Neural progenitor cell (in vitro differentiated cells): Measurements from ENCODE around the gene IL2RA. TPM values are rescaled to one million over a fixed set of nuclear protein-coding genes. Genes with fewer than 3 reads are reported as not detected.

ENCODE experiments used
- DNase-seq: peaks from one replicate; pipeline ENCODE4 v3.0.0-alpha.2; 2016; ENCODE audit warnings: low spot score
- H2AFZ ChIP-seq: fragments of 200-600 bp; sonication (generic); replicated peaks from 2 replicates; pipeline ENCODE4 v1.6.1; 2016; ENCODE audit warnings: antibody characterized with exemption
- H3F3A ChIP-seq: fragments of 200-600 bp; sonication (generic); 2 replicates; pipeline ENCODE4 v1.6.1; 2016; ENCODE audit warnings: antibody characterized with exemption, low read depth
- H3K27ac ChIP-seq: fragments of 200-600 bp; sonication (generic); 2 replicates; pipeline ENCODE4 v1.5.1; 2016; ENCODE audit warnings: mild to moderate bottlenecking
- H3K27me3 ChIP-seq: fragments of 200-600 bp; sonication (generic); 2 replicates; pipeline ENCODE4 v1.6.1; 2016; ENCODE audit warnings: mild to moderate bottlenecking, moderate library complexity
- H3K36me3 ChIP-seq: fragments of 200-600 bp; sonication (generic); 2 replicates; pipeline ENCODE4 v1.5.1; 2016
- H3K4me1 ChIP-seq: fragments of 200-600 bp; sonication (generic); 2 replicates; pipeline ENCODE4 v1.6.1; 2016; ENCODE audit warnings: mixed run types
- H3K4me2 ChIP-seq: fragments of 200-600 bp; sonication (generic); 2 replicates; pipeline ENCODE4 v1.6.1; 2016
- H3K4me3 ChIP-seq: fragments of 200-600 bp; sonication (generic); 2 replicates; pipeline ENCODE4 v1.5.1; 2016
- H3K79me2 ChIP-seq: fragments of 200-600 bp; sonication (generic); 2 replicates; pipeline ENCODE4 v1.6.1; 2016; ENCODE audit warnings: low read depth
- H3K9ac ChIP-seq: fragments of 200-600 bp; sonication (generic); 2 replicates; pipeline ENCODE4 v1.6.1; 2016
- H3K9me3 ChIP-seq: fragments of 200-600 bp; sonication (generic); 2 replicates; pipeline ENCODE4 v1.5.1; 2016; ENCODE audit warnings: low read depth
- H4K20me1 ChIP-seq: fragments of 200-600 bp; sonication (generic); 2 replicates; pipeline ENCODE4 v1.6.1; 2016; ENCODE audit warnings: low read depth
- H3K27ac Mint-ChIP-seq: 3 replicates; pipeline ENCODE4 v1.8.0; 2021; ENCODE audit warnings: mixed read lengths
- H3K27me3 Mint-ChIP-seq: 2 replicates; pipeline ENCODE4 v1.8.0; 2022; ENCODE audit warnings: low read depth, mild to moderate bottlenecking, inconsistent platforms, moderate library complexity, mixed read lengths; ENCODE audit not compliant: insufficient read depth
- H3K36me3 Mint-ChIP-seq: 3 replicates; pipeline ENCODE4 v1.8.0; 2021; ENCODE audit warnings: mixed read lengths
- H3K4me1 Mint-ChIP-seq: 3 replicates; pipeline ENCODE4 v1.8.0; 2021; ENCODE audit warnings: mixed read lengths
- H3K4me3 Mint-ChIP-seq: 3 replicates; pipeline ENCODE4 v1.8.0; 2021; ENCODE audit warnings: mild to moderate bottlenecking, moderate library complexity, mixed read lengths
- H3K9me3 Mint-ChIP-seq: 3 replicates; pipeline ENCODE4 v1.8.0; 2020; ENCODE audit warnings: mixed read lengths
- CTCF ChIP-seq: fragments of 200-600 bp; sonication (generic); IDR thresholded peaks from 2 replicates; pipeline ENCODE4 v1.5.1; 2017; ENCODE audit warnings: antibody characterized with exemption, mild to moderate bottlenecking
- EZH2 ChIP-seq: fragments of 200-600 bp; sonication (generic); IDR thresholded peaks from 2 replicates; pipeline ENCODE4 v1.6.1; 2017; ENCODE audit warnings: antibody characterized with exemption, mild to moderate bottlenecking, moderate library complexity
- EZH2phosphoT487 ChIP-seq: fragments of 200-600 bp; sonication (generic); IDR thresholded peaks from 2 replicates; pipeline ENCODE4 v1.6.1; 2017; ENCODE audit warnings: antibody characterized with exemption
- total RNA-seq: library from RNA; depleted of rRNA; stranded (reverse); fragments of >200 nt; gene quantifications from 2 replicates; pipeline ENCODE4 v1.2.3, GENCODE V29; 2015; ENCODE audit warnings: low replicate concordance

IL2RA gene
- total RNA-seq, 1 donor from 2014 or later = not detected

GRCh38 chr10:6061056-6061455, 1.1 kb downstream of the IL2RA start:
- no peaks in the 10 kb centered on the region for H4K20me1 ChIP-seq
- H3K27me3 ChIP-seq = no peaks in the 10 kb centered on the region
- H3F3A ChIP-seq = no peaks in the 10 kb centered on the region
- H3K27ac ChIP-seq = no peak overlapping the region
- no peak for TF ChIP-seq CTCF
- no peak for TF ChIP-seq EZH2phosphoT487
- TF ChIP-seq EZH2 = no peak
- H3K79me2 ChIP-seq = no peaks in the 10 kb centered on the region
- H3K27me3 Mint-ChIP-seq = peaks cover 9% of the 10 kb centered on the region
- H3K36me3 ChIP-seq = no peaks in the 10 kb centered on the region
- H2AFZ ChIP-seq = no peak overlapping the region
- H3K9me3 Mint-ChIP-seq = peaks cover 5% of the 10 kb centered on the region
- no peak for DNase-seq
- H3K4me1 Mint-ChIP-seq = peaks cover 4% of the 10 kb centered on the region
- H3K4me3 ChIP-seq = no peak overlapping the region
- H3K9me3 ChIP-seq = no peaks in the 10 kb centered on the region
- no peak overlapping the region for H3K4me2 ChIP-seq
- H3K27ac Mint-ChIP-seq = no peak overlapping the region
- no peak overlapping the region for H3K4me3 Mint-ChIP-seq
- H3K9ac ChIP-seq = no peak overlapping the region
- H3K36me3 Mint-ChIP-seq = no peaks in the 10 kb centered on the region
- H3K4me1 ChIP-seq = no peaks in the 10 kb centered on the region

GRCh38 chr10:6059506-6059905, 2.7 kb downstream of the IL2RA start:
- no peaks in the 10 kb centered on the region for H3F3A ChIP-seq
- TF ChIP-seq CTCF (no peak), EZH2phosphoT487 (no peak), EZH2 (no peak)
- Mint-ChIP-seq H3K27ac (no peak overlapping the region), H3K4me1 (peaks cover 4% of the 10 kb centered on the region), H3K36me3 (no peaks in the 10 kb centered on the region), H3K9me3 (peaks cover 2% of the 10 kb centered on the region), H3K4me3 (no peak overlapping the region), H3K27me3 (peaks cover 7% of the 10 kb centered on the region)
- DNase-seq = no peak
- H3K4me1 ChIP-seq = no peaks in the 10 kb centered on the region
- H3K4me2 ChIP-seq = no peak overlapping the region
- H3K27me3 ChIP-seq = no peaks in the 10 kb centered on the region
- H3K4me3 ChIP-seq = no peak overlapping the region
- no peak overlapping the region for H2AFZ ChIP-seq
- no peaks in the 10 kb centered on the region for H4K20me1 ChIP-seq
- no peaks in the 10 kb centered on the region for H3K9me3 ChIP-seq
- H3K79me2 ChIP-seq = no peaks in the 10 kb centered on the region
- no peak overlapping the region for H3K9ac ChIP-seq
- no peaks in the 10 kb centered on the region for H3K36me3 ChIP-seq
- no peak overlapping the region for H3K27ac ChIP-seq

GRCh38 chr10:6058682-6059475, 3.3 kb downstream of the IL2RA start:
- Mint-ChIP-seq H3K27ac (no peak overlapping the region), H3K4me3 (no peak overlapping the region), H3K4me1 (peaks cover 4% of the 10 kb centered on the region), H3K9me3 (no peaks in the 10 kb centered on the region), H3K36me3 (no peaks in the 10 kb centered on the region), H3K27me3 (peaks cover 8% of the 10 kb centered on the region)
- Histone ChIP-seq H2AFZ (no peak overlapping the region), H3K4me3 (no peak overlapping the region), H3K27ac (no peak overlapping the region), H3K27me3 (no peaks in the 10 kb centered on the region), H3K9ac (no peak overlapping the region), H3K36me3 (no peaks in the 10 kb centered on the region), H3K9me3 (no peaks in the 10 kb centered on the region), H3K79me2 (no peaks in the 10 kb centered on the region), H4K20me1 (no peaks in the 10 kb centered on the region), H3K4me1 (no peaks in the 10 kb centered on the region), H3K4me2 (no peak overlapping the region), H3F3A (no peaks in the 10 kb centered on the region)
- DNase-seq = no peak
- TF ChIP-seq CTCF (no peak), EZH2 (no peak), EZH2phosphoT487 (no peak)
